ENCODE measurements around the gene CLTCL1. TPM values are rescaled to one million over a fixed set of nuclear protein-coding genes. Genes with fewer than 3 reads are reported as not detected.

CLTCL1 gene
- total and polyA plus RNA-seq, 9 of the 15 experiments (the other 6 are each of a cell fraction or from before 2014, with no cell fraction given) = 1.1 to 11.7 (median 5.0) TPM

GRCh38 chr22:19265779-19266178, 25.7 kb downstream of the CLTCL1 start:
- Histone ChIP-seq H2AFZ (ENCODE audit: low read depth, low read length) (no peak overlapping the region), H3K36me3 (ENCODE audit: control insufficient read depth, insufficient read depth, low read length) (no peaks in the 10 kb centered on the region), H3K27me3 (ENCODE audit: control insufficient read depth in 2 of 2, insufficient read depth in 2 of 2, low read length in 2 of 2) (no peaks in the 10 kb centered on the region), H3K79me2 (ENCODE audit: control insufficient read depth, insufficient read depth, low read length) (no peaks in the 10 kb centered on the region), H3K27ac (ENCODE audit: extremely low read depth, low read depth, low read length) (no peak overlapping the region), H3K9me1 (ENCODE audit: control insufficient read depth, insufficient read depth, low read length) (no peaks in the 10 kb centered on the region), H3K9me3 (replicated peaks; ENCODE audit: control insufficient read depth, insufficient read depth, low read depth, low read length) (peaks cover 20% of the 10 kb centered on the region), H3K4me1 (replicated peaks in 1 of 2; ENCODE audit: control insufficient read depth in 2 of 2, insufficient read depth in 2 of 2, low read length in 2 of 2) (no peaks in the 10 kb centered on the region), H3K4me3 (no peak overlapping the region), H3K9ac (ENCODE audit: insufficient read depth in 1 of 2, low read depth in 2 of 2, low read length in 2 of 2) (no peak overlapping the region), H3K4me2 (ENCODE audit: insufficient read depth, low read length) (no peak overlapping the region), H4K20me1 (replicated peaks; ENCODE audit: control insufficient read depth, insufficient read depth, low read length) (no peaks in the 10 kb centered on the region)
- BruUV-seq (replicated peaks) = no TSS peak
- no peak for DNase-seq (ENCODE audit: extremely low read depth in 1 of 4, low spot score in 3 of 4)
- whole genome bisulfite sequencing (ENCODE audit: insufficient coverage, low coverage, missing lambda C conversion rate) = 29% methylated on average over 2 of the region's 2 CpGs
- ATAC-seq = no peak
- in situ Hi-C loops (cut with MboI) = no loop called here
- intact Hi-C loops (cut with micrococcal nuclease) = no loop called here
- no peak for FAIRE-seq
- CTCF ChIA-PET (ENCODE audit: low intra/inter-chr PET ratio) = interaction anchor here (0.6 kb wide), 1 partner anchor 97 kb away, joined by 3 read pairs; no protein-coding TSS in a partner anchor
- POLR2A ChIA-PET = interaction anchor here (0.6 to 3.8 kb wide), 5 partner anchors 11 to 181 kb away, joined by 3 to 20 read pairs (median 3); no protein-coding TSS in a partner anchor
- TF ChIP-seq GMEB1 (CRISPR knock-in tag; IDR thresholded peaks at IDR 0.05) = no peak
- TF ChIP-seq ZNF280B (CRISPR knock-in tag; IDR thresholded peaks at IDR 0.05) = no peak
- no peak for TF ChIP-seq AFF4 (CRISPR knock-in tag; IDR thresholded peaks at IDR 0.05)
- 0 out of 2 replicates have a peak, but pooled peaks have one; percentile 12 for TF ChIP-seq ZFX (CRISPR knock-in tag; IDR thresholded peaks at IDR 0.05)
- TF ChIP-seq ZNF639 (CRISPR knock-in tag; conservative IDR thresholded peaks at IDR 0.05 in 1 of 2, IDR thresholded peaks at IDR 0.05 in 1 of 2) = 0 out of 4 replicates have a peak, but pooled peaks of 1 of the 2 experiments have one; percentile 73
- no peak for TF ChIP-seq SMARCB1 (IDR thresholded peaks at IDR 0.05; ENCODE audit: insufficient read length, low read depth)
- no peak for TF ChIP-seq IRF2 (CRISPR knock-in tag; IDR thresholded peaks at IDR 0.05)
- TF ChIP-seq ZBTB7A (IDR thresholded peaks at IDR 0.05; ENCODE audit: borderline replicate concordance, control insufficient read depth, low read depth, low read length) = no peak
- no peak for TF ChIP-seq ZC3H11A (IDR thresholded peaks at IDR 0.05; ENCODE audit: low read depth, low read length)
- TF ChIP-seq PHF20 (IDR thresholded peaks at IDR 0.05; ENCODE audit: partially characterized antibody) = no peak
- no peak for TF ChIP-seq GTF2F1 (IDR thresholded peaks at IDR 0.05; ENCODE audit: low read depth, low read length)
- no peak for TF ChIP-seq TRIM28 (IDR thresholded peaks at IDR 0.05)
- TF ChIP-seq NCOR1 (IDR thresholded peaks at IDR 0.05) = no peak
